Activated T-cell treated with anti-CD3 and anti-CD28 coated beads, Interleukin-2, amount 50 U/mL, for 24 hours (primary cell): ENCODE measurements around the gene KPNA3.
A peak's percentile ranks its signal among the peaks of the same experiment; 100 is the strongest.

Source experiments
- DNase-seq: peaks from one replicate; pipeline ENCODE4 v3.0.0-alpha.2; 2020
- H3K27ac Mint-ChIP-seq: 2 replicates; pipeline ENCODE4 v1.8.0; 2020; ENCODE audit warnings: mild to moderate bottlenecking, mixed read lengths
- H3K27me3 Mint-ChIP-seq: 2 replicates; pipeline ENCODE4 v1.8.0; 2020; ENCODE audit warnings: mixed read lengths
- H3K36me3 Mint-ChIP-seq: 2 replicates; pipeline ENCODE4 v1.8.0; 2020; ENCODE audit warnings: low read depth, mixed read lengths
- H3K4me1 Mint-ChIP-seq: 2 replicates; pipeline ENCODE4 v1.8.0; 2020; ENCODE audit warnings: low read depth, mixed read lengths
- H3K4me3 Mint-ChIP-seq: 2 replicates; pipeline ENCODE4 v1.8.0; 2020; ENCODE audit warnings: mild to moderate bottlenecking, moderate library complexity, mixed read lengths
- H3K9me3 Mint-ChIP-seq: 2 replicates; pipeline ENCODE4 v1.8.0; 2020; ENCODE audit warnings: mixed read lengths

KPNA3 gene, protein sequence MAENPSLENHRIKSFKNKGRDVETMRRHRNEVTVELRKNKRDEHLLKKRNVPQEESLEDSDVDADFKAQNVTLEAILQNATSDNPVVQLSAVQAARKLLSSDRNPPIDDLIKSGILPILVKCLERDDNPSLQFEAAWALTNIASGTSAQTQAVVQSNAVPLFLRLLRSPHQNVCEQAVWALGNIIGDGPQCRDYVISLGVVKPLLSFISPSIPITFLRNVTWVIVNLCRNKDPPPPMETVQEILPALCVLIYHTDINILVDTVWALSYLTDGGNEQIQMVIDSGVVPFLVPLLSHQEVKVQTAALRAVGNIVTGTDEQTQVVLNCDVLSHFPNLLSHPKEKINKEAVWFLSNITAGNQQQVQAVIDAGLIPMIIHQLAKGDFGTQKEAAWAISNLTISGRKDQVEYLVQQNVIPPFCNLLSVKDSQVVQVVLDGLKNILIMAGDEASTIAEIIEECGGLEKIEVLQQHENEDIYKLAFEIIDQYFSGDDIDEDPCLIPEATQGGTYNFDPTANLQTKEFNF

DNA sequence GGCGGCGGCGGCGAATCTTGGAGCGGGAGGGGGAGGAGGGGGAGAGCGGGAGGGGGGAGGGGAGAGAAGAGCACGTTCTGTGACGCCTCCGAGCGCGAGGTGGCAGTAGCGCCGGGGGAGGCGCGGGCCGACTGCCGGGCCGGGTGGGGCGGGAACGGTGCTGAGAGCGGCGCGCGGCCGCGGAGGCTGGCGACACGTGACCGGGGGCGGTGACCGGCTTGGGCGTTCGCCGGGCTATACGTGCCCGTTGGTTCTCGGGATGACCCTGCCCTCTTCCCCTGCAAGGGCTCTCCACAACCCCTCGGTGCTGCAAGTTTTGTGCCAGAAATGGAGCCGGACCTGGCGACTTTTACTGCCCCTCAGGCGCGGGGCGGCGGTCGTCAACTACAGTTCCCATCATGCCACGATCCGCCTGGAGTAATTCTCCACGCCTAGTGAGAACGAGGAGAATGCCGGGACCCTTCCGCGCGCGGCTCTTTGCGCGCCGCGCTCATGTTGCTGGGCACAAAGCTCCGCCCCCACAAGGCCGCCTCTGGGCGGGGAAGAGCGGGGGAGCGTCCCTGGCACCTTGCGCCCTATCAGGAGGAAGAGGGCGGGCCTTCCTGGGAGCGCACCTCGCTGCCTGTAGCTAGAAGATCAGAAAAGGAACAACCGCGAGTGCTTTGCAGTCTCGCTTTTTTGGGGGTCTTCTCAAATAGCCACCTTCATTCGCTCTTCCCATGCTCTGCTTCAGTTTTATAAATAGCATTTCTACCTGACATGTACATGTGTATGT is at the start of gene KPNA3:
KPNA3 (minus strand) TSS at position 133 of the 775 bp plus-strand sequence. CDS start 176 bp downstream, outside the sequence.
- H3K27ac Mint-ChIP-seq = peak within 1 kb of the TSS; percentile 99
- peak; percentile 96 for DNase-seq
- H3K9me3 Mint-ChIP-seq = no peaks in the 10 kb centered on the region
- H3K27me3 Mint-ChIP-seq = peaks cover 3% of the 10 kb centered on the region
- H3K4me3 Mint-ChIP-seq = peak within 1 kb of the TSS; percentile 94
- H3K4me1 Mint-ChIP-seq = peaks cover 32% of the 10 kb centered on the region
- H3K36me3 Mint-ChIP-seq = peaks cover 36% of the 10 kb centered on the region

DNA sequence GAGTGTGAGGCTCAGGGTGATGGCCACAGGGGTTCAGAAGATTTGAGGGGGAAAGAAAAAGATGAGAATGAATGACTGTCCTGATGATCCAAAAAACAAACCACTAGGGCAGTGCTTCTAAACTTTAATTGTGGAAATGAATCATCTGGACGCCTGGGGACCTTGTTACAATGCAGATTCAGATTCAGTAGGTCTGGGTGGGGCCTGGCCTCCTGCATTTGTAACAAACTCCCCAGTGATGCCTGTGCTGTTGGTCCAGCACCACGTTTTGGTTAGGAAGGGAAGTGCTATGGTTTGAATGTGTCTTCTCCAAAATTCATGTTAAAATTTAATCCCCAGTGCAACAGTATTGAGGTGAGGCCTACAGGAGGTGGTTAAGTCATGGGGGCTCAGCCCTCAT is 49.5 kb upstream of the KPNA3 start:
- no peak overlapping the region for H3K4me3 Mint-ChIP-seq
- no peaks in the 10 kb centered on the region for H3K4me1 Mint-ChIP-seq
- no peaks in the 10 kb centered on the region for H3K27me3 Mint-ChIP-seq
- DNase-seq = no peak
- H3K27ac Mint-ChIP-seq = no peak overlapping the region
- H3K36me3 Mint-ChIP-seq = no peaks in the 10 kb centered on the region
- no peaks in the 10 kb centered on the region for H3K9me3 Mint-ChIP-seq

DNA sequence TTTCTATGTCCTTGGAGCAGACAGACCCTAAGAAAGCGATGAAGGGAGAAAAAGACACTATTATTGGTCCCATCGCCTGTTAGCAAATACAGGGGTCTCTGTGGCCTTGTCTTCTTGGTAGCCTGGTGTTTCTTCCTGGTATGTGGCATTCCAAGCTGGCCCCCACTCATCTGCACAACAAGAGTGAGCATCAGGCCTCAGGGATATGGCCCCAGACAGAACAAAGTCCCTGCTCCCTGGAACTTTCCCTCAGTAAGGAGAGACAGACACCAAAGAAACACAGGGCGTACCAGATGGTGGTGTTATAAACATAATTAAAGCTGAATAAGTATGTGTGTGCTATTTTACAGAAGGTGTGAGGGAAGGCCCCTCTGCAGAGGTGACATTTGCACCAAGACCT is 48.2 kb upstream of the KPNA3 start:
- no peak for DNase-seq
- Mint-ChIP-seq H3K27me3 (no peaks in the 10 kb centered on the region), H3K27ac (no peak overlapping the region), H3K4me3 (no peak overlapping the region), H3K36me3 (no peaks in the 10 kb centered on the region), H3K9me3 (no peaks in the 10 kb centered on the region), H3K4me1 (no peaks in the 10 kb centered on the region)

DNA sequence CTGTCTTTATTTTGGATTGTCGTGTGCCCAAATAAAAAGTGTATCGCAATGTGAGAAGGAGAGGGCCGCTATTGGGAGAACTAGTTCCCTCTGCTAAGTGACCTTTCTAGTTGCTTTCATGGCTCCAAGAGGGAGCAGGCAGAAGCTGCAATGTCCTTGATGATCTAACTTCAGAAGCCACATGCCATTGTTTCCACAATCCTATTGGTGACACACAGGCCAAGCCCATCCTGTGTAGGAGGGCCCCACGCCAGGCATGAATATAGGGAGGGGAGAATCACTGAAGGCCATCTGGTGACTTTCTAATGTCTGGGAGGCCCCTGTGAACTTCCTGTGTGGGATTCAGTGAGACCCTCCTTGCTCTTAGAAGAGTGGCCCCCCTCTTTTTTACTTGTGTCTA is 47.8 kb upstream of the KPNA3 start:
- DNase-seq = no peak

DNA sequence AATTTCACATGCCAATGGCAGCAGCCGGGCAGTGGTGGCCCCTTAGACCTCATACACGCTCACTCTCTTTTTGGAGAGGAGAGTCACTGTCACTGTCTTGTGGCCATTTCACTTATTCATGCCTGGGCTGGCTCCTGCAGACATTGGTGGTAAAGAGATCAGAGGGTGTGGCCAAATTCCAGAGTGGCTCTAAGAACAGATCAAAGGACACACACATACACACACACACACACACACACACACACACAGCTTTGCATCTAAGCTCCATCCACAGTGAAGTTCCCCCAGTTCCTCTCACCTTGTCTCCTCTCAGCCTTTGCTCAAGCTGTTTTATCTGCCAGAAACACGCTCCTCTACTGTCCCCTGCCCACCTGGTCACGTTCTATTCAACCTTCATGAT is 46.5 kb upstream of the KPNA3 start:
- no peaks in the 10 kb centered on the region for H3K9me3 Mint-ChIP-seq
- H3K4me1 Mint-ChIP-seq = no peaks in the 10 kb centered on the region
- no peaks in the 10 kb centered on the region for H3K36me3 Mint-ChIP-seq
- DNase-seq = no peak
- no peaks in the 10 kb centered on the region for H3K27me3 Mint-ChIP-seq
- H3K27ac Mint-ChIP-seq = no peak overlapping the region
- H3K4me3 Mint-ChIP-seq = no peak overlapping the region

More for the DNA sequence above, 47.8 kb upstream of the KPNA3 start:
- H3K9me3 Mint-ChIP-seq = no peaks in the 10 kb centered on the region
- H3K4me1 Mint-ChIP-seq = no peaks in the 10 kb centered on the region
- no peak overlapping the region for H3K4me3 Mint-ChIP-seq
- no peaks in the 10 kb centered on the region for H3K36me3 Mint-ChIP-seq
- no peaks in the 10 kb centered on the region for H3K27me3 Mint-ChIP-seq
- H3K27ac Mint-ChIP-seq = no peak overlapping the region

DNA sequence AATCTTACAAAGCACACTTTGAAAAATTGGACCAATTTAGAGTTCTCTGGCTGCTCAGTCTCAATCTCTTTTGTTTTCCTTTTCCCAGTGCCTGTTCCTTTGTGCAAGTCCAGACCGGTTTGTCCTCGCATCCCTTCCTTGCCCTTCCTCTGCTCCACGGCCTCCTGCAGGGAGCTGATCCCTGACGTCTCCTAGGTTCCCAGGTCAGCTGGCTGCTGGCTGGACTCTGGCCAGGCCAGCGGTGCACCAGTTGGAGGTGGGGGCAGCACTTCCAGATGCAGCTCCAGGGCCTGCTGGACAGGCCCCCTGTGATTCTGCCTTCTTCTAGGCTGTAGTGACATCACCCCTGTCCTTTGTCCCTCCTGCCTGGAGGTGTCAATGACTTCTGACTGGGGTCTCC is 44.0 kb upstream of the KPNA3 start:
- DNase-seq = no peak
- Mint-ChIP-seq H3K4me3 (no peak overlapping the region), H3K27ac (no peak overlapping the region)

DNA sequence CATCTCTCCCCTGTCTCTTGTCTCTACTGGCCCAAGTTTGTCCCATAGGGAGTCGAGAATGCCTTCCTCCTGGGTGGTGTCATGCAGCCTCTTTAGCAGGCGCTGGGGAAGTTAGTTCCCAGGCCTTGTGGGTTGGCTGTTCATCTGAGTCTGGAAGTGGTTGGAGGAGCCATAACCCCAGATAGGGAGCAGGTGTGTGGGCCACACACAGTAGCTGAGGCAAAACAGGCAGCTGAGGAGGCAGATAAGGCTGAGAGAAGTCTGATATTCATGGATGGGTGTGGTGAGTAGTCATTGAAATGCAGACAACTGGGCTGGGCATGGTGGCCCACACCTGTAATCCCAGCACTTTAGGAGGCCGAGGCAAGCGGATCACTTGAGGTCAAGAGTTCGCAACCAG is 40.9 kb upstream of the KPNA3 start:
- H3K4me1 Mint-ChIP-seq = peaks cover 9% of the 10 kb centered on the region
- H3K27me3 Mint-ChIP-seq = peaks cover 2% of the 10 kb centered on the region
- DNase-seq = no peak
- no peaks in the 10 kb centered on the region for H3K36me3 Mint-ChIP-seq
- H3K27ac Mint-ChIP-seq = no peak overlapping the region
- peaks cover 10% of the 10 kb centered on the region for H3K9me3 Mint-ChIP-seq
- no peak overlapping the region for H3K4me3 Mint-ChIP-seq

More for the DNA sequence above, 44.0 kb upstream of the KPNA3 start:
- Mint-ChIP-seq H3K9me3 (peaks cover 3% of the 10 kb centered on the region), H3K36me3 (no peaks in the 10 kb centered on the region), H3K4me1 (peaks cover 4% of the 10 kb centered on the region), H3K27me3 (peaks cover 2% of the 10 kb centered on the region)

DNA sequence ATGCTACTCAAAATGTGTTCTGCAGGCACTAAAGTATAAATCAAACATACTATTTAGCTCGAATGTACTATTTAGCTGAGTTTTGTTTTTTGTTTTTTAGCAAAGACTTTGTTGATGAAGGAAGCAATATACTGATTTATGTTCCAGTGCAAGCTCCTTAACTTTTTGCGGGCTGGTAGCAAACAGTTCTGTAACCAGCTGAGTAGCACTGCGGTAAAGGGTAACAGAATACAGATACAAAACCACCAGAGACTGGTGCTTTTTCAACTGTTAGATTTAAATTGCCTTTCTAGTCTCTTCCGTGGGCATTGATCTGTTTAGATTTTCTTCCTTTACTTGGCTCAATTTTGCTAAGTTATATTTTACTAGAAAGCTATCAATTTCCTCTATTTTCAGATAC is 39.0 kb upstream of the KPNA3 start:
- no peak for DNase-seq
- peaks cover 9% of the 10 kb centered on the region for H3K4me1 Mint-ChIP-seq
- H3K27ac Mint-ChIP-seq = no peak overlapping the region
- peaks cover 10% of the 10 kb centered on the region for H3K9me3 Mint-ChIP-seq
- H3K4me3 Mint-ChIP-seq = no peak overlapping the region
- no peaks in the 10 kb centered on the region for H3K36me3 Mint-ChIP-seq
- H3K27me3 Mint-ChIP-seq = peaks cover 2% of the 10 kb centered on the region

DNA sequence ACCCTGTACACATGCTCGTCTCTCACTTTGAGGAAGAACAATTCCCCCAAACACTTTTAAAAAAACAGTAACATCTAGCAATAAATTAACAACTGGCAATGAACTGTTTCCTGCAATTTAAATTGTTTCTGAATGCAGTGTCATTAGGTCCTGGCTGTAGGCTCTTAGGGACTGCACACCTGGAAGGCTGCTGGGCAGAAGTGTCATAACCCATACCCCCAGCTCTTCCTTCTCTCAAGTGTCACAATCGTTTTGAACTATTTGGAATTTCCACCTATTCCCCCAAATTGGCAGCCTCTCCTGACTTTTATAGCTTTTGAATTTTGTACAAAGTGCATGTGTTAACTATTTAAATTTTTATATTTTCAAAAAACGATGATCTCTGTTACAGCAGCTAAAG is 38.2 kb upstream of the KPNA3 start:
- H3K9me3 Mint-ChIP-seq = peaks cover 10% of the 10 kb centered on the region
- H3K4me1 Mint-ChIP-seq = peaks cover 9% of the 10 kb centered on the region
- H3K36me3 Mint-ChIP-seq = no peaks in the 10 kb centered on the region
- no peak for DNase-seq
- no peak overlapping the region for H3K4me3 Mint-ChIP-seq
- peaks cover 2% of the 10 kb centered on the region for H3K27me3 Mint-ChIP-seq
- H3K27ac Mint-ChIP-seq = no peak overlapping the region

DNA sequence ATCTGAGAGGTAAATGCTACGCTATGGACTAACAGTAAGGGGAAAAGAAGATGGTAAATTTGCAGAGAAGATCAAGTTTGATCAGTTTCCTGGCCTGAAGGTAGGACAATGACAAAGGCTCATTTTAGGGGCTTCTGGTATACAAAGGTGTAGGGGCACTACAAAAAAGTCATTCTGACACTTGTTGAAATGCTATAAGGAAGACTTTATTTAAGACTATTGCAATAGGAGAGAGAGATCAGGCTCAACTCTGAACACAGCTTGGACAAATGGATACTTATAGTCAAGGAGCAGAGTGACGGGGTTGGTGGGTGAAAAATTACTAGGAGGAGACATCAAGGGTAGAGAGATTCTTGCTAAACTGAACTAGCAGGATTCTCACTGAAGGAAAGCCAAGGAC is 37.2 kb upstream of the KPNA3 start:
- Mint-ChIP-seq H3K27me3 (peaks cover 3% of the 10 kb centered on the region), H3K36me3 (no peaks in the 10 kb centered on the region), H3K4me3 (no peak overlapping the region), H3K27ac (no peak overlapping the region), H3K4me1 (peaks cover 9% of the 10 kb centered on the region), H3K9me3 (peaks cover 10% of the 10 kb centered on the region)
- DNase-seq = no peak

DNA sequence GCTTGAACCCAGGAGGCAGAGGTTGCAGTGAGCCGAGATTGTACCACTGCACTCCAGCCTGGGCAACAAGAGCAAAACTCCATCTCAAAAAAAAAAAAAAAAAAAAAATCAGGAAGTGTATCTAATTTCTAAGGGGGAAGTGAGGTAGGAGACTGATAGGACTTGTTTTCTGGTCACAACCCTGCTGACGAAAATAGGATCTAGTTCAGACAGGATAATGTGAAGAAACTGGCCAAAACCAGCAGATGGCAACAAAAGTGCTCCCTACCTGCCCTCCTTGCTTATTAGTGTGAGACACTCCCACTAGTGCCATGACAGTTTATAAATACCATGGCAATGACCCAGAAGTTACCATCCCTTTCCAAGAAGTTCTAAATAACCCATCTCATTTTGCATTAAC is 36.0 kb upstream of the KPNA3 start:
- H3K4me3 Mint-ChIP-seq = no peak overlapping the region
- no peak for DNase-seq
- no peaks in the 10 kb centered on the region for H3K36me3 Mint-ChIP-seq
- no peak overlapping the region for H3K27ac Mint-ChIP-seq
- H3K9me3 Mint-ChIP-seq = peaks cover 10% of the 10 kb centered on the region
- H3K4me1 Mint-ChIP-seq = peaks cover 9% of the 10 kb centered on the region
- peaks cover 6% of the 10 kb centered on the region for H3K27me3 Mint-ChIP-seq

DNA sequence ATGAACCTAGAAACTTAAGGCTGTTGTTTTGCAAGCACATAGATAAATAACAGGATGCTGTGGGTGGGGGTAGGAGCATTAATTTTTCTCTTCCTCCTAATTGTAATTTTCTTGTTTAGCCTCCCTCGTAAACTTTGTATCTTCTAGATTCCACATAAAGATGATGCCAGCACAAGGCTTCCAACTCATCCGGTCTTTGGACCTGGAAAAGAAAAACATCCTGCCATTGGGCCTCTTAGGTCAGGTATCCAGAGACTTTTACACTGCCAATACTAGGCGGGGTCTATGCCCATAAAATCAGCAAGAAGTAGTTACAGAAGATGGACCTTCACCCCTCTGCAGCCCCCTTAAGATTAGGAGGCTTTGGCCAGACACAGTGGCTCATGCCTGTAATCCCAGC is 35.4 kb upstream of the KPNA3 start:
- peaks cover 10% of the 10 kb centered on the region for H3K9me3 Mint-ChIP-seq
- H3K27ac Mint-ChIP-seq = no peak overlapping the region
- no peaks in the 10 kb centered on the region for H3K36me3 Mint-ChIP-seq
- peaks cover 6% of the 10 kb centered on the region for H3K27me3 Mint-ChIP-seq
- DNase-seq = no peak
- no peak overlapping the region for H3K4me3 Mint-ChIP-seq
- peaks cover 9% of the 10 kb centered on the region for H3K4me1 Mint-ChIP-seq

DNA sequence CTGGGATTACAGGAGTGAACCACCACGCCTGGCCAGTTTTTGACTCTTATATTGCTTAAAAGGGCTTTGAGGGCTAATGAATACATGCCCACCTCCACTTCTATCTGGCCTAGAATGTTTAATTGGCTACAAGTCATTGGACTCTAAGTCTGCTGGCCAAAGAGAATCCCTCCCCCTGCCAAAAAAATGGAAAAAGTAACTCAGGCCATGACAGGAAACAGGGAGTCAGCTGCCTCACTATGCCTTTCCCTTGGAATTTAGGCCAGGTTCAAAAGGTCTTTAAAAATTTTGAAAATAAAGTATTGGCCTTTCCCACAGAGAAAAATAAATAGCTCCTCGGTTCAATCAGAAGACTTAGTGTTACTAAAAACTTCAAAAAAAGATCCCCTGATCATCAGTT is 34.9 kb upstream of the KPNA3 start:
- no peak overlapping the region for H3K4me3 Mint-ChIP-seq
- H3K27me3 Mint-ChIP-seq = peaks cover 4% of the 10 kb centered on the region
- no peak overlapping the region for H3K27ac Mint-ChIP-seq

DNA sequence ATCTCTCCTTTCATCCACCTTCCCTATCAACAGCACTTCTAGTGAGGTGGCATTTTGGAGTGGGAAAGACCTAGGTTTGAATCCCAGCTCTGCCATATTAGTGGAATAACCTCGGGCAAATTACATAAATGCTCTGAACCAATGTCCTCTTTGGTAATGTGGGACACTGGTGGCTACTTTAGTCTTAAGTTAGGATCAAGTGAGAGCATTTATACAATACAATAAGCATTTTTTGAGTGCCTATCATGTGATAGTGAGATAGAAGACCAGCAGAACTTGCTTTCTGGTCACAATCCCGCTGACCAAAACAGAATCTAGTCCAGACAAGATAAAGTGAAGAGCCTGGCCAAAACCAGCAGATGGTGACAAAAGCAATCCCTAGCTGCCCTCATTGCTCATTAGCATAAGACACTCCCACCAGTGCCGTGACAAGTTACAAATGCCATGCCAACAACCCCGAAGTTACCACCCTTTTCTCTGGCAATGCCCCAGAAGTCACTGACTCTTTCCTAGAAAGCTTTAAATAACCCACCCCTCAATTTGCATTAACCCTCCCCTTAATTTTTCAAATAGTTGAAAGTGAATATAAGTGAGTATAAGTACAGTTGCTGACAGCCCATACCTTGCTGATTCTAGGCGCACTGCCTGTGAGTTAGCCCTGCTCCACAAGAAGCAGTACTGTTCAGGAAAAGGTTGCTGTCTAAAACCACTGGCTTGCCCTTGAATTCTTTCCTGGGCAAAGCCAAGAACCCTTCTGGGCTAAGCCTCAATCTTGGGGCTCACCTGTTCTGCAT is 28.9 kb upstream of the KPNA3 start:
- Mint-ChIP-seq H3K27me3 (peaks cover 11% of the 10 kb centered on the region), H3K4me1 (no peaks in the 10 kb centered on the region)

More for the DNA sequence above, 34.9 kb upstream of the KPNA3 start:
- peaks cover 7% of the 10 kb centered on the region for H3K9me3 Mint-ChIP-seq
- no peak for DNase-seq
- no peaks in the 10 kb centered on the region for H3K36me3 Mint-ChIP-seq
- H3K4me1 Mint-ChIP-seq = peaks cover 7% of the 10 kb centered on the region

More for the DNA sequence above, 28.9 kb upstream of the KPNA3 start:
- no peak for DNase-seq
- H3K4me3 Mint-ChIP-seq = no peak overlapping the region
- no peak overlapping the region for H3K27ac Mint-ChIP-seq
- no peaks in the 10 kb centered on the region for H3K9me3 Mint-ChIP-seq
- H3K36me3 Mint-ChIP-seq = no peaks in the 10 kb centered on the region
